CD1c-positive myeloid dendritic cell (primary cell): ENCODE results near the gene AFF3.

ENCODE experiments used
- DNase-seq: peaks from one replicate; pipeline ENCODE4 v3.0.0-alpha.2; 2016; ENCODE audit errors: extremely low spot score

AFF3 gene

GRCh38 chr2:99640635-99641151, 501.7 kb downstream of the AFF3 start:
- no peak for DNase-seq

GRCh38 chr2:99638791-99639190, 503.6 kb downstream of the AFF3 start:
- DNase-seq = no peak

- no peak for DNase-seq
These were observed 505.2 kb downstream of the AFF3 start for GRCh38 chr2:99637159-99637697.

- no peak for DNase-seq
These were observed 506.0 kb downstream of the AFF3 start for GRCh38 chr2:99636144-99637034.

GRCh38 chr2:99635710-99636109, 506.7 kb downstream of the AFF3 start:
- no peak for DNase-seq

- peak; percentile 27 for DNase-seq
These were observed 508.2 kb downstream of the AFF3 start for GRCh38 chr2:99634234-99634633.

- DNase-seq = no peak
These were observed 510.7 kb downstream of the AFF3 start for GRCh38 chr2:99631700-99632099.

- no peak for DNase-seq
These were observed 513.1 kb downstream of the AFF3 start for GRCh38 chr2:99629320-99629719.

- no peak for DNase-seq
These were observed 516.2 kb downstream of the AFF3 start for GRCh38 chr2:99626158-99626557.

- no peak for DNase-seq
These were observed 517.7 kb downstream of the AFF3 start for GRCh38 chr2:99624677-99625076.

- DNase-seq = no peak
These were observed 518.8 kb downstream of the AFF3 start for GRCh38 chr2:99623613-99624012.

- no peak for DNase-seq
These were observed 519.4 kb downstream of the AFF3 start for GRCh38 chr2:99623035-99623434.

GRCh38 chr2:99622534-99622933, 519.9 kb downstream of the AFF3 start:
- no peak for DNase-seq

- DNase-seq = no peak
These were observed 520.6 kb downstream of the AFF3 start for GRCh38 chr2:99621774-99622173.

- DNase-seq = no peak
These were observed 521.3 kb downstream of the AFF3 start for GRCh38 chr2:99621106-99621505.

- no peak for DNase-seq
These were observed 523.2 kb downstream of the AFF3 start for GRCh38 chr2:99619151-99619550.

- no peak for DNase-seq
These were observed 523.8 kb downstream of the AFF3 start for GRCh38 chr2:99618579-99619097.

- DNase-seq = no peak
These were observed 524.6 kb downstream of the AFF3 start for GRCh38 chr2:99617811-99618210.

- no peak for DNase-seq
These were observed 527.1 kb downstream of the AFF3 start for GRCh38 chr2:99615247-99615771.

GRCh38 chr2:99613980-99614379, 528.4 kb downstream of the AFF3 start:
- no peak for DNase-seq

- no peak for DNase-seq
These were observed 530.6 kb downstream of the AFF3 start for GRCh38 chr2:99611786-99612185.

- DNase-seq = no peak
These were observed 531.4 kb downstream of the AFF3 start for GRCh38 chr2:99611034-99611433.
